Activated naive CD4-positive, alpha-beta T cell treated with anti-CD3 and anti-CD28 coated beads, Interleukin-2, amount 10 ng/mL, durations not matched to agents 7 days and 5 days (primary cell): ENCODE measurements around the gene PIGU.
"Not testable (repeated sequence)": the region's sequence is repeated elsewhere in the genome, so short reads cannot be mapped to it uniquely, and the experiment has no call there.

Source experiments
- CTCF ChIA-PET: fragments of 350-600 bp; sonication (Branson Sonifier 250); formaldehyde crosslinking; loops from one replicate; lab custom pipeline; 2021; ENCODE audit warnings: antibody characterized with exemption; lab: Charles Lee
- DNase-seq: peaks from one replicate; pipeline ENCODE4 v3.0.0-alpha.2; 2020
- H3K27ac Mint-ChIP-seq: one replicate; pipeline ENCODE4 v1.8.0; 2021; ENCODE audit warnings: mild to moderate bottlenecking, moderate library complexity, mixed read lengths
- H3K27me3 Mint-ChIP-seq: one replicate; pipeline ENCODE4 v1.8.0; 2021; ENCODE audit warnings: mild to moderate bottlenecking, mixed read lengths
- H3K36me3 Mint-ChIP-seq: one replicate; pipeline ENCODE4 v1.8.0; 2021; ENCODE audit warnings: mixed read lengths
- H3K4me1 Mint-ChIP-seq: one replicate; pipeline ENCODE4 v1.8.0; 2021; ENCODE audit warnings: mixed read lengths
- H3K4me3 Mint-ChIP-seq: one replicate; pipeline ENCODE4 v1.8.0; 2021; ENCODE audit warnings: mild to moderate bottlenecking, moderate library complexity, mixed read lengths
- H3K9me3 Mint-ChIP-seq: one replicate; pipeline ENCODE4 v1.8.0; 2021; ENCODE audit warnings: mixed read lengths

Gene PIGU

DNA sequence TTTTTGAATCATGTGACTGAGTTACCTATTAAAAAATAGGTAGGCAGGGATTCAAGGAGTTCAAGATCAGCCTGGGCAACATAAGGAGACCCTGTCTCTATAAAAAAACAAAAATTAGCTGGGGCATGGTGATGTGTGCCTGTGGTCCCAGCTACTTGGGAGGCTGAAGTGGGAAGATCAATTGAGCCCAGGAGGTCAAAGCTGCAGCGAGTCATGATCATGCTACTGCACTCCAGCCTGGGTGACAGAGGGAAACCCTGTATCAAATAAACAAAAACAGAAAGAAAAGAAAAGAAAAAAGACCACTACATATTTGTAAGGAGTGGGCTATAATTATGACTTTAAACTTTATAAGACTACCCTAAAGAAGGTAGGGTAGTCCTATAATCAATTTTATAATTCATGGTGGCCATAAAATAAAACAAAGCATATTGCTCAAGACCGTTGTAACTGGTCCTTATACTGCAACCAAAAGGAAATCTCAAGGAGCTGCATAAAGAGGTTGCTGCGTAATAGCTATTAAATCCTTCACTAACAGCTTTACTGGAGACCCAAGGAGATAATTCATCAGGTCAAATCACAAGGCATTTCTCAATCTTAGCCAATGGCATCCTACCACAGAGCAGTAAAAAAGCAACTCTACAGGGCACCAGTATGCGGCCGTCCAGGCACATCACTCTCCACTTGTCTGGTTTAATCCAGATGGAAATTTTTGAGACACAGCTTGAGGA, 13.5 kb downstream of the PIGU start:
- Mint-ChIP-seq H3K4me3 (no peak overlapping the region), H3K27me3 (no peaks in the 10 kb centered on the region), H3K27ac (no peak overlapping the region), H3K36me3 (no peaks in the 10 kb centered on the region), H3K4me1 (no peaks in the 10 kb centered on the region), H3K9me3 (no peaks in the 10 kb centered on the region)
- no peak for DNase-seq
- CTCF ChIA-PET: no interaction called here

DNA sequence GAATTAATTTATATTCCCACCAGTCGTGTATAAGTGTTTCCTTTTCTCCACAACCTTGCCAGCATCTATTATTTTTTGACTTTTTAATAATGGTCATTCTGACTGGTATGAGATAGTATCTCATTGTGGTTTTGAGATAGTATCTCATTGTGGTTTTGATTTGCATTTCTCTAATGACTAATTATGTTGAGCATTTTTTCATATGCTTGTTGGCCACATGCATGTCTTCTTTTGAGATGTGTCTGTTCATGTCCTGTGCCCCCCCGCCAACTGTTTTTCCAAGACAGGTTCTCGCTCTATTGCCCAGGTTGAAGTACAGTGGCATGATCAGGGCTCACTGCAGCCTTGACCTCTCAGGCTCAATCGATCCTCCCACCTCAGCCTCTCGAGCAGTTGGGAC, 15.1 kb downstream of the PIGU start:
- H3K4me3 Mint-ChIP-seq, DNase-seq, H3K36me3 Mint-ChIP-seq, H3K27me3 Mint-ChIP-seq, H3K9me3 Mint-ChIP-seq, H3K27ac Mint-ChIP-seq, H3K4me1 Mint-ChIP-seq, CTCF ChIA-PET: not testable (repeated sequence)

DNA sequence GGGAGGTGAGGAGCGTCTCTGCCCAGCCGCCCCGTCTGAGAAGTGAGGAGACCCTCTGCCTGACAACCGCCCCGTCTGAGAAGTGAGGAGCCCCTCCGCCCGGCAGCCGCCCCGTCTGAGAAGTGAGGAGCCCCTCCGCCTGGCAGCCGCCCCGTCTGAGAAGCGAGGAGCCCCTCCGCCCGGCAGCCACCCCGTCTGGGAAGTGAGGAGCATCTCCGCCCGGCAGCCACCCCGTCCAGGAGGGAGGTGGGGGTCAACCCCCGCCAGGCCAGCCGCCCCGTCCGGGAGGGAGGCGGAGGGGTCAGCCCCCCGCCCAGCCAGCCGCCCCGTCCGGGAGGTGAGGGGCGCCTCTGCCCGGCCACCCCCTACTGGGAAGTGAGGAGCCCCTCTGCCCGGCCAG, 18.2 kb downstream of the PIGU start:
- H3K9me3 Mint-ChIP-seq, H3K4me1 Mint-ChIP-seq, DNase-seq, H3K27me3 Mint-ChIP-seq, H3K36me3 Mint-ChIP-seq, H3K27ac Mint-ChIP-seq, CTCF ChIA-PET, H3K4me3 Mint-ChIP-seq: not testable (repeated sequence)

DNA sequence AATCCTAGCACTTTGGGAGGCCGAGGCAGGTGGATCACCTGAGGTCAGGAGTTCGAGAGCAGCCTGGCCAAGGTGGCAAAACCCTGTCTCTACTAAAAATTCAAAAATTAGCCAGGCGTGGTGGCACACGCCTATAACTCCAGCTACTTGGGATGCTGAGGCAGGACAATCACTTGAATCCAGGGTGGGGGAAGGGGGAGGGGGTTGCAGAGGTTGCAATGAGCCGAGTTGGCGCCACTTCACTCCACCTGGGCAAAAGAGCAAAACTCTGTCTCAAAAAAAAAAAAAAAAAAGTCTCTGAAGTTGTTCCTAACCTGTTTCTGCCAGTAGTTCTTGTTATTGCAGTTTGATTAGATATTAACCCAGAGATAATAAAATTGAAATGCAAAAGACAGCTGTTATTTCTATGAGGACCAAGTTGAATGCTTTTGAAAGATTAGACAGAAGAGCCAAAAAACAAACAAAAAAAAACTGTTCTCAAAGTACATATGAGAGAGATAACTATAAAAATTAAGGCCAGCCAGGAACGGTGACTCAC, 22.6 kb downstream of the PIGU start:
- CTCF ChIA-PET: no interaction called here
- Mint-ChIP-seq H3K9me3 (no peaks in the 10 kb centered on the region), H3K27ac (no peak overlapping the region), H3K4me3 (no peak overlapping the region), H3K27me3 (no peaks in the 10 kb centered on the region), H3K36me3 (peaks cover 18% of the 10 kb centered on the region), H3K4me1 (no peaks in the 10 kb centered on the region)
- no peak for DNase-seq

DNA sequence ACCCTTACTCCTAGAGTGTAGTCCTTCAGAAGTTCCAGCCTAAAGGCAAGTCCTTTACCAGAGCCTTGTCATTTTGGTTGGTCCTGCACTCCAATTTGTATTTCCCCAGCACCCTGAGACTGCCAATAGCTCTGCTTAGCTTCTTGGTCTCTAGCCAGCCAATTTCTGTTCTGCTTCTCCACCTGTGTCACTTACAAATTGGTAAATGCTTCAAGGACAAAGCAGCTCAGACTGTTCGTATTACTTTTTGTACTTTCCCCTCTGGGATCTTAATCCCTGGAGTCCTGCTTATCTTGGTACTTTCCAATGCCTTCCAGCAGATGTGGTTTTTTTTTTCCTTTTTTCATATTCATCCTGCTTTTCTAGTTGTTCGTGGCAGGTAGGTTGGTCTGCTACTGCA, 25.7 kb downstream of the PIGU start:
- Mint-ChIP-seq H3K4me1 (no peaks in the 10 kb centered on the region), H3K36me3 (peaks cover 13% of the 10 kb centered on the region), H3K27me3 (no peaks in the 10 kb centered on the region), H3K9me3 (no peaks in the 10 kb centered on the region), H3K27ac (no peak overlapping the region), H3K4me3 (no peak overlapping the region)
- DNase-seq: no peak
- CTCF ChIA-PET: no interaction called here

DNA sequence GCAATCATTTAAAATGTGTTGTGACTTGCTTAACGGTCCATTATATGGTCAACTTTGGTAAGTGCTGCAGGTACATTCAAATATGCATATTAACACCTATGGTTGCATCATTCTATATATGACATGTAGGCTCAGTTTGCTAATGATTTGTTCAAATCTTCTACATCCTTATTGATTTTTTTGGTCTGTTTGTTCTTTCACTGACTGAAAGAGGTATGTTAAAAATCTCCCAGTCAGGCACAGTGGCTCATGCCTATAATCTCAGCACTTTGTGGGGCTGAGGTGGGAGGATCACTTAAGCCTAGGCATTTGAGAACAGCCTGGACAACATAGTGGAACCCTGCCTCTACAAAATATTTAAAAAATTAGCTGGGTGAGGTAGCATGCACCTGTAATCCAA, 29.2 kb downstream of the PIGU start:
- no peaks in the 10 kb centered on the region for H3K9me3 Mint-ChIP-seq
- no peak overlapping the region for H3K4me3 Mint-ChIP-seq
- CTCF ChIA-PET: no interaction called here
- no peaks in the 10 kb centered on the region for H3K4me1 Mint-ChIP-seq
- peaks cover 6% of the 10 kb centered on the region for H3K36me3 Mint-ChIP-seq
- no peaks in the 10 kb centered on the region for H3K27me3 Mint-ChIP-seq
- H3K27ac Mint-ChIP-seq: no peak overlapping the region
- no peak for DNase-seq

DNA sequence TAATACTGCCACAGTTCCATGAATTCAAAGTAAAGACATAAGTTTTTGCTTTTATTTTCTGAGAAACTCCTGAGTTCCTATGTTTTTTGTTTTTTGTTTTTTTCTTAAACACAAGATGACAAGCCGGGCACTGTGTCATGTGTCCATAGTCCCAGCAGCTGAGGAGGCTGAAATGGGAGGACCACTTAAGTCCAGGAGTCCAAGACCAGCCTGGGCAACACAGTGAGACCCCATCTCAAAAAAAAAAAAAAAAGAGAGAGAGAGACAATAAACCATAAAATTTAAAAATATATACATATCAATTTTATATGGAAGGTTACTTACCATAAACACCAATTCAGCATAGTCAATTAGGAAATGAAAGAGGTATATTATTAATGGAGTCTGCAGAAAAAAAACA, 31.9 kb downstream of the PIGU start:
- no peaks in the 10 kb centered on the region for H3K36me3 Mint-ChIP-seq
- CTCF ChIA-PET: no interaction called here
- no peak for DNase-seq
- no peaks in the 10 kb centered on the region for H3K4me1 Mint-ChIP-seq
- no peaks in the 10 kb centered on the region for H3K9me3 Mint-ChIP-seq
- no peak overlapping the region for H3K27ac Mint-ChIP-seq
- no peak overlapping the region for H3K4me3 Mint-ChIP-seq
- H3K27me3 Mint-ChIP-seq: no peaks in the 10 kb centered on the region

DNA sequence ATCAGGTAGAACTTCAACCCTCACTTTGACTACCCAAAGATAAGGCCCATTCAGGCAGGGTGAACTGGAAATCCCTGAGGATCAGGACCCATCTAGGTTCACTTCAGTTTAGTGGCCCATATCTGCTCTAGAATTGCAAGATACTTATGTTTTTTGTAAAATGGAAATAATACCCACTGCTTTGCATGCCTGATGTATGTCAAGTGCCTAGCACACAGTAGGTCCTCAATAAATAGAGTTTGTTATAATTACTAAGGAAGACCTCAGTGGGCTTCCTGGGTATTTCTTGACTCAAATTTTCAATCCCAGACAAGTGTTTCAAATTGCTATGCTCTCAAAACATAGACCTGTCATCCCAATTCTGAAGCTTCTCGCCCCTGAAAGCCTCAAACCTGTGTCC, 32.5 kb downstream of the PIGU start:
- DNase-seq: no peak
- Mint-ChIP-seq H3K4me1 (no peaks in the 10 kb centered on the region), H3K27me3 (no peaks in the 10 kb centered on the region), H3K36me3 (no peaks in the 10 kb centered on the region), H3K27ac (no peak overlapping the region), H3K9me3 (no peaks in the 10 kb centered on the region), H3K4me3 (no peak overlapping the region)
- CTCF ChIA-PET: no interaction called here

DNA sequence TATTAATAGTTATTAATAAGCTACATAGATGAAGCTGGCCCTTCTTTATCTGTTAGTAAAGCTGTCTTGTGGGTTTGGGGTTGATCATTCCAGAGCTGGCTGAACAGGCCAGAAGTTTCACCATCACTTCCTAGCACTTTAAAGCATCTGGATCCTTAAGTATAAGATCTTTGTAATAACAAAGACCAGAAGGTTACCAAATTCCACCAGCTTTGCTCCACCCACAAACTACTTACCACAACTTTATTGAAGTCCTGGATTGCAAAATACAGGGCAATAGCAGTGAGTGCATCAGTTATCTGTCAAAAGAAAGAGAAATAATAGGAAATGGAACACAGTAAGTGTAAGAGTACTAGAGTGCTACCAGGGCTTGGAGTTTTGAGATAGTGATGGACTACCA, 33.0 kb downstream of the PIGU start:
- no peaks in the 10 kb centered on the region for H3K4me1 Mint-ChIP-seq
- H3K4me3 Mint-ChIP-seq: no peak overlapping the region
- H3K36me3 Mint-ChIP-seq: no peaks in the 10 kb centered on the region
- no peak overlapping the region for H3K27ac Mint-ChIP-seq
- H3K9me3 Mint-ChIP-seq: no peaks in the 10 kb centered on the region
- H3K27me3 Mint-ChIP-seq: no peaks in the 10 kb centered on the region
- no peak for DNase-seq
- CTCF ChIA-PET: no interaction called here

DNA sequence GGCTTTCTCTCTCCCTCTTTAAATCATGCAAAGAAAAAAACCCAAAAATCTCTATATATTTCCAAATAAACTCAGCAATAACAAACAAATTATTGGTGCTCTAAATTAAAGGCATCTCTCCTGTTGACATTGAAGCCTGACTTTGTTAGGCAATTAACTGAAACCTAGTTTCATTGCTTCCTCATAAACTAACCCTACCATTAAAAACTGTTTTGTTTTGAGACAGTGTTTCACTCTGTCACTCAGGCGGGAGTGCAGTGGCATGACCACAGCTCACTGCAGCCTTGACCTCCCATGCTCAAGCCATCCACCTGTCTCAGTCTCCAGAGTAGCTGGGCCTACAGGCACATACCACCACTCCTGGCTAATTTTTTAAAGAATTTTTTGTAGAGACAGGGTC, 34.9 kb downstream of the PIGU start:
- Mint-ChIP-seq H3K36me3 (peaks cover 3% of the 10 kb centered on the region), H3K27me3 (no peaks in the 10 kb centered on the region), H3K27ac (no peak overlapping the region), H3K9me3 (no peaks in the 10 kb centered on the region), H3K4me1 (no peaks in the 10 kb centered on the region), H3K4me3 (no peak overlapping the region)
- CTCF ChIA-PET: no interaction called here
- no peak for DNase-seq

DNA sequence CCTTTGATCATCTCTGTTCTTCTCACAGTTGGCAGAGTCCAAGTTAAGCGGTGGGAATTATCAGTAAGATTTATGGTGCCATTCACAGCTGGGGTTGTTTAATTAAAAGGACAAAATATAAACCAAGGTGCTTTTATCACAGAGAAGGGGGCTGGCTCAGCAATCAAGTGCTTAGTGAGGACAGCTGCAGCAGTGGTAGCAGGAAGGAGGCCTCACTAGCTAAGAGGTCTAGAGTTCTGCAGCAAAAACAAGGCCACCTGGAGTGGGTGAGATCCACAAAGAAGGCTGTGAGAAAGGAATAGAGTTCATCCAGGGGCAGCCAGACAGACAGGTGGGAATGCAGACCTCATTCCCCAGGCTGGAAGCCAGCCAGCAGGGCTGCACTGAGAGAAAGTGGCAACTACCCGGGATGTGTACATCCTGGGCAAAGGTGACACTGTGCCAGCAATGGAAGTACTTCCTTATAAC, 37.1 kb downstream of the PIGU start:
- DNase-seq: no peak
- CTCF ChIA-PET: no interaction called here

DNA sequence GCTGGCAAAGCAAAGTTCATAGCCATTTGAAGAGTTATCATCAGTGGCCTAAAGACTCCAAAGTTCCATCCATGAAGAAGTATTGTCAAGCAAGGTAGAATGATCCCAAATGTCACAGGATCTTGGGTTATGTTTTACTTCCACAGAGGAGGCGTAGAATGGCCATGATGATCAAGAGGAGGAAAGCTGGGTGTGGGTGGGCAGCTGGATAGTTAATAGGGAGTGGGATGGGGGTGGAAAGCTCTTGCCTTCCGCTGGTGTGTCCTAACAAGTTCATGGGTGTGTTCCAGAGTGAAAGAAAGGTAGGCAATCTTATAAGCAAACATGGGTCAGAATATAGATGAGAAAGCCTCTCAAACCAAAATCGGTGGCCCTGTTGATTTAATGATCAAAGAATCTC, 38.4 kb downstream of the PIGU start:
- peaks cover 15% of the 10 kb centered on the region for H3K36me3 Mint-ChIP-seq
- CTCF ChIA-PET: no interaction called here
- H3K27ac Mint-ChIP-seq: no peak overlapping the region
- H3K9me3 Mint-ChIP-seq: no peaks in the 10 kb centered on the region
- no peak for DNase-seq
- H3K4me3 Mint-ChIP-seq: no peak overlapping the region
- H3K27me3 Mint-ChIP-seq: no peaks in the 10 kb centered on the region
- no peaks in the 10 kb centered on the region for H3K4me1 Mint-ChIP-seq

More for the DNA sequence above, 37.1 kb downstream of the PIGU start:
- Mint-ChIP-seq H3K27ac (no peak overlapping the region), H3K4me3 (no peak overlapping the region), H3K27me3 (no peaks in the 10 kb centered on the region), H3K4me1 (no peaks in the 10 kb centered on the region), H3K9me3 (no peaks in the 10 kb centered on the region), H3K36me3 (peaks cover 10% of the 10 kb centered on the region)

DNA sequence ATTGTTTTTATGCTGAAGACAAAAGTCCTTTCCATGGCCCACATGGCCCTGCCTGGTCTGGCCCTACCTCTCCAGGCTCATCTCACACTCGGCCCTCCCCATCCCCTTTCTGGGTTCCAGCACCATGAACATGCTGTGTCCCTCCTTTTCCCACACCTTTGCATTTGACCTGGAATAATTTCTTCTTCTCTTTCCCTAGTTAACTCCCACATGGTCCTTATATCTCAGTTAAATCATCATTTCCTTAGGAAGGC, 38.9 kb downstream of the PIGU start:
- Mint-ChIP-seq H3K27me3 (no peaks in the 10 kb centered on the region), H3K9me3 (no peaks in the 10 kb centered on the region), H3K4me1 (no peaks in the 10 kb centered on the region), H3K36me3 (peaks cover 19% of the 10 kb centered on the region), H3K27ac (no peak overlapping the region), H3K4me3 (no peak overlapping the region)
- CTCF ChIA-PET: no interaction called here
- no peak for DNase-seq

DNA sequence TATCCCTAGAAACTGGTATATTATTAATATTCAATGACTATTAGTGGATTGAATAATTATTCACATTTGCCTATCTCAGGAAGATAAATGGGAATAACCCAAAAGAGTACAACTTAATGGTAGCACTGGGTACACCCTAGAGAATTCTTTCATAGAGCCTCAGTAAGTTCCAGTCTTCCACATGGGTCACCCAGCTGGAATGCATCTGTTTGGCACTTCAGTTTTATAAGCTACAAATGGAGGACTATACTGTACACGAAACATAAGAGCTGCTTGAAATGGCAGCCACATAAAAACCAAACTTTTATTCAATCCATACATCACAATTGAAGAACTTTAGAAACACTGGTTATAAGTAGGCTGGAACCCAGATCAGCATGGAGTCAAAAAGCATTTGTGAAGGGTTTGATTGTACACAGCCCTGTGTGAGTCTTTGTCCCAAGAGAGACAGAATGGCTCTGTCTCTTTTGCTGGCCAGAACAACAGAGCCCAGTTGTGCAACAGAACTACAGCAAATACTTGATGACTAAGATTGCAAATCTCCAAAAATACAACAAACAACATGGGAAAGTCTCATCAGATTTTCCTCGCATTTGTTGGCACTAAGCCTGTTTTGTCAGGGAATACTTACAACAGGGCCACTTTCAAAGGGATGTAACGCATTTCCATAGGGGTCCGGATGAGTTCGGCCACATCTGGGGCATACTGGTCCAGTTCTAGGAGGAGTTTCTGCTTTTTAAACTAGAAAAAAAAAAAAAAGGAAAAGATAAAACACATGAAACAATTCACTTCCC, 39.5 kb downstream of the PIGU start:
- H3K4me1 Mint-ChIP-seq: no peaks in the 10 kb centered on the region
- H3K27ac Mint-ChIP-seq: no peak overlapping the region
- no peaks in the 10 kb centered on the region for H3K9me3 Mint-ChIP-seq
- no peak overlapping the region for H3K4me3 Mint-ChIP-seq
- peaks cover 24% of the 10 kb centered on the region for H3K36me3 Mint-ChIP-seq
- no peak for DNase-seq
- no peaks in the 10 kb centered on the region for H3K27me3 Mint-ChIP-seq
- CTCF ChIA-PET: interaction anchor here (1.0 kb wide), 1 partner anchor 12 kb away, joined by 3 read pairs; no protein-coding TSS in a partner anchor

DNA sequence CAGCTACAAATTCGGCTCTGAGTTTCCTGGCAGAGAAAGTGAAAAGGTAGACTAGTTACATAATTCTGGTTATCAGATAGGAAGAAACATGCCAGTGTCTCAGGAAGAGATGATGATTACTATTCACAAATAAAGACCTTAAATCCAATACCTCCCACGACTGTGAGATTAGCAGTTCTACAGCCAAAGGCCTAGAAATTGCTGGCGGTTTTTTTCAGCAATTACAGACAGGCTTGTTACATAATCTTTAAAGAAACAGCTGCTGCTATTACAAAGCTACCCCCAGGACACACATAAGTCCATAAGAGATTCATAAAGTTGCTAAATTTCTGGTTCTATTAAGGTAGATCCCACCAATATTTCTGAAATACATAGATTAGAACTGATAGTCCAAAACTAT, 40.2 kb downstream of the PIGU start:
- no peaks in the 10 kb centered on the region for H3K9me3 Mint-ChIP-seq

More for the DNA sequence above, 40.2 kb downstream of the PIGU start:
- CTCF ChIA-PET: interaction anchor here (1.0 kb wide), 1 partner anchor 12 kb away, joined by 3 read pairs; no protein-coding TSS in a partner anchor
- Mint-ChIP-seq H3K4me3 (no peak overlapping the region), H3K36me3 (peaks cover 24% of the 10 kb centered on the region), H3K27ac (no peak overlapping the region), H3K4me1 (no peaks in the 10 kb centered on the region), H3K27me3 (no peaks in the 10 kb centered on the region)
- no peak for DNase-seq
